ENCODE results near the gene USP15.

USP15 gene

DNA sequence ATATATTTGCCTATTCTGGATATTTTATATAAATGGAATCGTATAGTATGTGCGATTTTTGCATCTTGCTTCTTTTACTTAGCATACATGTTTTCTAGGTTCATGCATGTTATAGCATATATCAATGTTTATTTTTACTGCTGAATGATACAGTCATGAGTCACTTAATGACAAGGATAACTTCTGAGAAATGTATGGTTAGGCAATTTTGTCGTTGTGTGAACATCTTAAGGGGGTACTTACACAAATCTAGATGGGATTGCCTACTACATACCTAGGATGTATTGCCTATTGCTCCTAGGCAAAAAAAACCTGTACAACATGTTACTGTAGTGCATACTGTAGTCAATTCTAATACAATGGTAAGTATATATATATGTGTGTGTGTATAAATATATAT is 8.8 kb downstream of the USP15 start:
- H3K4me3 ChIP-seq (ENCODE audit: low read length): no peak overlapping the region
- H3K79me2 ChIP-seq (ENCODE audit: low read length): peaks cover 100% of the 10 kb centered on the region
- no peaks in the 10 kb centered on the region for H3K27me3 ChIP-seq (ENCODE audit: low read depth, low read length)
- H4K20me1 ChIP-seq (ENCODE audit: insufficient read depth, low read length): peaks cover 94% of the 10 kb centered on the region
- no peak overlapping the region for H3K9ac ChIP-seq (ENCODE audit: low read length)
- H2AFZ ChIP-seq (ENCODE audit: low read depth, low read length): no peak overlapping the region
- no peak overlapping the region for H3K27ac ChIP-seq (ENCODE audit: low read length)
- no peak overlapping the region for H3K4me2 ChIP-seq (ENCODE audit: low read length)
- no peaks in the 10 kb centered on the region for H3K36me3 ChIP-seq (replicated peaks; ENCODE audit: low read depth, low read length)
- peaks cover 39% of the 10 kb centered on the region for H3K4me1 ChIP-seq (ENCODE audit: low read length)
- TF ChIP-seq EZH2phosphoT487 (IDR thresholded peaks at IDR 0.05; ENCODE audit: low read depth): no peak
- no peak for TF ChIP-seq CTCF (IDR thresholded peaks at IDR 0.05; ENCODE audit: low read depth, low read length)
- H3K9me3 ChIP-seq (ENCODE audit: insufficient read depth, low read length): no peaks in the 10 kb centered on the region

DNA sequence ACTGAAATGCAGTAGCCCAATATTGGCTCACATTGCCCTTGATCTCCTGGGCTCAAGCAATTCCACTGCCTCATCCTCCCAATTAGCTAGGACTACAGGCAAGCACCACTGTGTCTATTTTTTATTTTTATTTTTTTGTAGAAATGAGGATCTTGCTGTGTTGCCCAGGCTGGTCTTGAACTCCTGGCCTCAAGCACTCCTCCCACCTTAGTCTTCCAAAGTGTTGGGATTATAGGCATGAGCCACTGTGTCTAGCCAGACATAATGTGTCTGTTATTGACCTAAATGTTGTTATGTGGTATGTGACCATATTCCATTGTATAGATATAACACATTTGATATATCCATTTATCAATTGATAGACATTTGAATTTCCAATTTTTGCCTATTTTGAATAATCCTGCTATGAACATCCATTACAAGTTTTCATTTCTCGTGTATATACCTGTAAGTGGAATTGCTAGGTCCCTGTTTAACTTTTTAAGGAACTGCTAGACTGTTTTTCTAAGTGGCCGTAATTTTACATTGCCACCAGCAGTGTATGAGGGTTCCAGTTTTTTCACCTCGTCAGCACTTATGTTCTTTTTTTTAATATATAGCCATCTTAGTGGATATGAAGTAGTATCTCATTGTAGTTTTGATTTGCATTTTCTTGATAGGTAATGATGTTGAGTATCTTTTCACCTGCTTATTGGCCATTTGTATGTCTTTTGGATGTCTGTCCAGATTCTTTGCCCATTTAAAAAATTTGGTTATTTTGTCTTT is 9.4 kb downstream of the USP15 start:
- no peaks in the 10 kb centered on the region for H3K9me3 ChIP-seq (ENCODE audit: insufficient read depth, low read length)
- H2AFZ ChIP-seq (ENCODE audit: low read depth, low read length): no peak overlapping the region
- peaks cover 93% of the 10 kb centered on the region for H4K20me1 ChIP-seq (ENCODE audit: insufficient read depth, low read length)
- no peaks in the 10 kb centered on the region for H3K27me3 ChIP-seq (ENCODE audit: low read depth, low read length)
- peaks cover 100% of the 10 kb centered on the region for H3K79me2 ChIP-seq (ENCODE audit: low read length)
- no peak overlapping the region for H3K27ac ChIP-seq (ENCODE audit: low read length)
- peaks cover 33% of the 10 kb centered on the region for H3K4me1 ChIP-seq (ENCODE audit: low read length)
- H3K36me3 ChIP-seq (replicated peaks; ENCODE audit: low read depth, low read length): no peaks in the 10 kb centered on the region
- H3K4me2 ChIP-seq (ENCODE audit: low read length): no peak overlapping the region
- H3K4me3 ChIP-seq (ENCODE audit: low read length): no peak overlapping the region
- no peak overlapping the region for H3K9ac ChIP-seq (ENCODE audit: low read length)
- no peak for TF ChIP-seq CTCF (IDR thresholded peaks at IDR 0.05; ENCODE audit: low read depth, low read length)
- TF ChIP-seq EZH2phosphoT487 (IDR thresholded peaks at IDR 0.05; ENCODE audit: low read depth): no peak

GRCh38 chr12:62270384-62270783 is 10.2 kb downstream of the USP15 start:
- H3K9me3 ChIP-seq (ENCODE audit: insufficient read depth, low read length): no peaks in the 10 kb centered on the region
- H3K4me2 ChIP-seq (ENCODE audit: low read length): no peak overlapping the region
- no peak overlapping the region for H3K4me3 ChIP-seq (ENCODE audit: low read length)
- peaks cover 100% of the 10 kb centered on the region for H3K79me2 ChIP-seq (ENCODE audit: low read length)
- H3K36me3 ChIP-seq (replicated peaks; ENCODE audit: low read depth, low read length): no peaks in the 10 kb centered on the region
- peaks cover 27% of the 10 kb centered on the region for H3K4me1 ChIP-seq (ENCODE audit: low read length)
- TF ChIP-seq EZH2phosphoT487 (IDR thresholded peaks at IDR 0.05; ENCODE audit: low read depth) (no peak), CTCF (IDR thresholded peaks at IDR 0.05; ENCODE audit: low read depth, low read length) (no peak)
- no peak overlapping the region for H3K9ac ChIP-seq (ENCODE audit: low read length)
- no peak overlapping the region for H3K27ac ChIP-seq (ENCODE audit: low read length)
- peaks cover 95% of the 10 kb centered on the region for H4K20me1 ChIP-seq (ENCODE audit: insufficient read depth, low read length)
- H3K27me3 ChIP-seq (ENCODE audit: low read depth, low read length): no peaks in the 10 kb centered on the region
- H2AFZ ChIP-seq (ENCODE audit: low read depth, low read length): no peak overlapping the region

- H3K4me1 ChIP-seq (ENCODE audit: low read length): peaks cover 26% of the 10 kb centered on the region
- TF ChIP-seq EZH2phosphoT487 (IDR thresholded peaks at IDR 0.05; ENCODE audit: low read depth) (no peak), CTCF (IDR thresholded peaks at IDR 0.05; ENCODE audit: low read depth, low read length) (no peak)
- no peaks in the 10 kb centered on the region for H3K9me3 ChIP-seq (ENCODE audit: insufficient read depth, low read length)
- no peak overlapping the region for H3K9ac ChIP-seq (ENCODE audit: low read length)
- H2AFZ ChIP-seq (ENCODE audit: low read depth, low read length): no peak overlapping the region
- peaks cover 94% of the 10 kb centered on the region for H4K20me1 ChIP-seq (ENCODE audit: insufficient read depth, low read length)
- H3K4me3 ChIP-seq (ENCODE audit: low read length): no peak overlapping the region
- no peak overlapping the region for H3K4me2 ChIP-seq (ENCODE audit: low read length)
- H3K79me2 ChIP-seq (ENCODE audit: low read length): peaks cover 100% of the 10 kb centered on the region
- no peaks in the 10 kb centered on the region for H3K27me3 ChIP-seq (ENCODE audit: low read depth, low read length)
- no peaks in the 10 kb centered on the region for H3K36me3 ChIP-seq (replicated peaks; ENCODE audit: low read depth, low read length)
- H3K27ac ChIP-seq (ENCODE audit: low read length): no peak overlapping the region
Observed at GRCh38 chr12:62270872-62271271, 10.7 kb downstream of the USP15 start.

All from OCI-LY3 (cell line).